ENCODE data around the gene DNAH8.

DNAH8 gene

DNA sequence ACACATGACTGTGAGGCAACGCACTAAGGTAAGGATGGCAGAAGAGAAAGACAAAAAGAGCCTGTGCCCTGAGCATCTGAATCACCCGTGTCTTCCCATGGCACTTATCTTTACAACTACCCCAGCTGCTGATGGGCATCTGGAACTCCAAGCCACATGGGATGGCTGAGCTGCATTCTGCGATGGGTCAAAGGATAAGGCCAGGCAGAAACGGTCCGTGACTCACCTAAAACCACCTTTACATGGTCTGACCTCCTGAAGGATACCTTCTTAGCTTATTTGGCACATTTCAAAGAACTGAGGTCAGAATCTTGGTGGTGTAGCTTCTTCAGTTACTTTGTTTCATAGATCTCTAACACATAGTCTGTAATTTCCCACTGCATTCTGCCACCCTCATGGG, 99.7 kb downstream of the DNAH8 start:
- in situ Hi-C loops (cut with HindIII; ENCODE audit: low pct_unique_long_range_greater_than_20kb, low sequenced_read_pairs): no loop called here
- no peak for DNase-seq (ENCODE audit: low read depth in 1 of 2, low spot score in 1 of 2)
- no peak for TF ChIP-seq JUND (IDR thresholded peaks at IDR 0.05; ENCODE audit: low read depth)

DNA sequence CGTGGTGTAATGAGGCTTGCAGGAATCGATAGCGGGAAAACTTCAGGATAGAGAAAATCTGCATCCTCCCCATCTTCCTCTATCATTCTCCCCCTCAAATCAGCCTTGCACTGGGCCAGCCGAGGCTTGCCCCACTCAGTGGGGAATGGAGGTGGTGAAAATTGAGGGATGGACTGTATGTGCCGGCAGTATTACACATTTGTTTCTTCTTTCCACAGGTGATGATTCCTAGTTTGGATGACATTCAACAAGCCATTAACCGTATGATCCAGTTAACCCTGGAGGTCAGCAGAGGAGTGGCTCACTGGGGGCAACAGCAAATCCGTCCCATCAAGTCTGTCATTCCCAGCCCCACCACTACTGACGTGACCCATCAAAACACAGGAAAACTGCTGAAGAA, 100.1 kb downstream of the DNAH8 start:
- no peak for DNase-seq (ENCODE audit: low read depth in 1 of 2, low spot score in 1 of 2)
- no peak for TF ChIP-seq JUND (IDR thresholded peaks at IDR 0.05; ENCODE audit: low read depth)
- in situ Hi-C loops (cut with HindIII; ENCODE audit: low pct_unique_long_range_greater_than_20kb, low sequenced_read_pairs): no loop called here

DNA sequence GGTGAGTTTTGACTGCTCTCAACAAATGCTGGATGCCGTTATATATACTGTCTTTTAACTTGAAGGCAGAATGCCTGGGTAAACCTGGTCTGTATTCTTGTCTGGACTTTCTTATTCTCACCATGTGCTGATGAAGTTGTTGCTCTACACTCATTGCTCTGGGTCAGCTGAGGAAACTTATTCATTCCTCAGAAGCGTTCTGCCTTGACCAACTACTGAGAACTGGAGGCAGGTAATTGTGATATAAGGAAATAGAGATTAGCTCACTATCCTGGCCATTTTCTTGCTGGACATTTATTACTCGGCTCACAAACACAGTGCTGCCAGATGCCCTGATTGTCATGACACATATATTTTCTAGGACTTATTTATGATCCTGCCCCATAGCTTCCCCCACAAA, 103.6 kb downstream of the DNAH8 start:
- no peak for TF ChIP-seq JUND (IDR thresholded peaks at IDR 0.05; ENCODE audit: low read depth)
- in situ Hi-C loops (cut with HindIII; ENCODE audit: low pct_unique_long_range_greater_than_20kb, low sequenced_read_pairs): no loop called here
- no peak for DNase-seq (ENCODE audit: low read depth in 1 of 2, low spot score in 1 of 2)

DNA sequence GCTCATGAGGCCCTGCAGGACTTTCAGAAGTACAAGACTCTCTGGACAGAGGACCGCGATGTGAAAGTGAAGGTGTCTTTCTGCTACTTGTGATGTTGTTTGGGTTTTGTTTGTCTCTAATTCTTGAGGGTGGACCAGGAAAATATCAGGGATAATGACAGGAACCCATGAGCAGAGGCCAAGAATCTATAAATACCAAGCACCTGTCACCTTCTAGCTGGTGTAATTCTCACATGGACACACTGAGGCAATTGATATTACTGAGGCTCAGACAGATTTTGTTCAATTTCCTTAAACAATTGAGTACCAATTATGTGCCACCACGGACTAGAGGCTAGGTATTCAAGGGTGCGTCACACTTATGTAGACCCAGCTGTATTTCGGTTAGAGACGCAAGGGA, 107.9 kb downstream of the DNAH8 start:
- DNase-seq (ENCODE audit: low read depth in 1 of 2, low spot score in 1 of 2): no peak
- in situ Hi-C loops (cut with HindIII; ENCODE audit: low pct_unique_long_range_greater_than_20kb, low sequenced_read_pairs): no loop called here
- no peak for TF ChIP-seq JUND (IDR thresholded peaks at IDR 0.05; ENCODE audit: low read depth)

DNA sequence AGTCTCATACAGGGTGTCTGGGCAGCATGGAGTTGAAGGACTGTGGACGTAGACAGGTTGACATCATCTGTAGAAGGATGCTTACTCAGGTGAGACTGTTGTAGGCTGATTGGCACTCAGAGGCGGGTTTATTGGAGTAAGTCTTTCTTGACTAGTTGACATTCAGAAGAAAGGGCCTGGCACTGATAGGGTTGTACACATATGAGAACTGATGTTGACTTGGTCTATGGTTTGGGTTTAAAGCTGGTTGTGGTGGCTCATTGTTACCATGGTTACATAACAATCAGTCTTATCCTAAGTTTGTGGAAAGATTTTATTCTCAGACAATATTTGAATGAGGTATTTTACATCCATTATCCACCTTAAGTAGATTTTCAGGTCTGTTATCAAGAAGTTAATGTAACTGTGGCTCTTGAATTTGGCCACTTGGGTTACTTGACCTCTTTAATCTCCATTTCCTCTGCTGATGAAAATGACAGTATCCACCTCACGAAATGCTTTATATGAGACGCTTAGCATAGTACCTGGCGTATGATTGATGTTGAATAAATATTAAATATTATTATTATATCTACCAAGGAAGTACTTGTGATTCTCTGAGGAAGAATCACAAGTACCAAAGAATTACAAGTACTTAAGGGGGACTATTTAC, 109.3 kb downstream of the DNAH8 start:
- in situ Hi-C loops (cut with HindIII; ENCODE audit: low pct_unique_long_range_greater_than_20kb, low sequenced_read_pairs): no loop called here
- no peak for DNase-seq (ENCODE audit: low read depth in 1 of 2, low spot score in 1 of 2)
- TF ChIP-seq JUND (IDR thresholded peaks at IDR 0.05; ENCODE audit: low read depth): no peak

DNA sequence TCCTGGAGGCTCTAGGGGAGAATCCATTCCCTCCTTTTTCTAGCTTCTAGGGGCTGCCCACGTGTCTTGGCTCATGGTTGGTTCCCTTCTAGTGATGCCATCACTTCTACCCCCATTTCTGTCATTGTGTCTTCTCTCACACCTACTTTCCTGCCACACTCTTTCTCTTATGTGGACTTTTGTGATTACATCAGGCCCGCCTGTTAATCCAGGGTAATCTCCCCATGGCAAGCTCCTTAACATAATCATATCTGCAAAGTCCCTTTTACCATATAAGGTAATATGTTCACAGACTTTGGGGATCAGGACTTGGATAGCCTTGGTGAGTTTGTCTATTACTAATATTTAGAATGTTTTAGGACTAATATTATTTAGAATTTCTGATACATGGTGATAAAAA, 111.9 kb downstream of the DNAH8 start:
- DNase-seq (ENCODE audit: low read depth in 1 of 2, low spot score in 1 of 2): no peak
- in situ Hi-C loops (cut with HindIII; ENCODE audit: low pct_unique_long_range_greater_than_20kb, low sequenced_read_pairs): no loop called here
- no peak for TF ChIP-seq JUND (IDR thresholded peaks at IDR 0.05; ENCODE audit: low read depth)

DNA sequence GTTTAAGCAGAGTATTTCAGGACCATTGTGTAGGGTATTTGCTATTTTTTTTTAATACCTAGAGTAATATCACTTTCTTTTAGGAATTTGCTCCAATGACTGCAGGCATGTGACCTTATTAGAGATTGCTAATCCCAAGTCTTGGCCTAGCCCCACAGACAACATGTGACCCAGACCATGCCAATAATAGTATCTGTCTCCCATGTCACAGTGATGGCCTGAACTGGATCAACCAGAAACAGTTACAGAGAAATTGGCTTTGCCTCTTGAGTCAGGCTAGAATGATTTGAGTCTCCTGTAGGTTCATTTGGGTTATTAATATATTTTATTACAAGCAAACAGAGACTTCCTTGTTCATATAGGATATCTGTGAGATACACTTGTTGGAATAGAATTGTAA, 116.8 kb downstream of the DNAH8 start:
- TF ChIP-seq JUND (IDR thresholded peaks at IDR 0.05; ENCODE audit: low read depth): no peak
- in situ Hi-C loops (cut with HindIII; ENCODE audit: low pct_unique_long_range_greater_than_20kb, low sequenced_read_pairs): no loop called here
- DNase-seq (ENCODE audit: low read depth in 1 of 2, low spot score in 1 of 2): no peak

DNA sequence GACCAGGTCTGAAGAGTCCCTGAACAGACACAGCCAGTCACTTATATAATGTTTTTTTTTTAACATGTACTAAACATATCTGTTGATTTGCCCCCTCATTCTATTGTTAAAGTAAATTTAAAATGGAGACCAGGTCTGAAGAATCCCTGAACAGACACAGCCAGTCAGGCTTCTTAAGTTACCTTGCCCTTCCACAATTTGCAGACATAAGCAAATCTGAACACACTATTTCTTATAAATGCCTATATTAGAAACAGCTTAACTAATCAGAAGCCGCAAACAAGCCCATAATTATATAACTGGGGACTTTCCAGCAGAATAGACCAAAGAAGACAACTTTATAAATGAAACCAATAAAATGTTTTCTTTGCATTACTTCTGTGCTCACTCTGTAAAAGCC, 118.2 kb downstream of the DNAH8 start:
- DNase-seq (ENCODE audit: low read depth in 1 of 2, low spot score in 1 of 2): no peak
- in situ Hi-C loops (cut with HindIII; ENCODE audit: low pct_unique_long_range_greater_than_20kb, low sequenced_read_pairs): no loop called here
- no peak for TF ChIP-seq JUND (IDR thresholded peaks at IDR 0.05; ENCODE audit: low read depth)

DNA sequence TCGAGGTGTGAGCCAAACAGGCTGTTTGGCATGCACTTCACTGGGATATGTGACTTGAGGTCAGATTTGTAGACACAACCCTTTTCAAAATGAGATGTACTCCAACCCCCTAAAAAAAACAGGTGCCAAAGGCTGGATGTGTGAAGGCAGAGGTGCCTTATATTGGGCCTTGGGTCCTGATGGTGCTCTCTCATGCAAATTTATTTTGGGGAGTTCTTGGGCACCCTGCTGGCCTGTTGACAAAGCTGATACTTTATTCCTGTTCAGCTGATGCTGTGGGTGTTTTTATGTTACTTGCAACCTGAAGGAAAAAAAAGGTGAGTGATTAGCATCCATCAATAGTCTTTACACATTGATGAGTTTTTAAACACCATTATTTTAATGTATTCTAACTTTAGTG, 121.5 kb downstream of the DNAH8 start:
- DNase-seq (ENCODE audit: low read depth in 1 of 2, low spot score in 1 of 2): no peak

DNA sequence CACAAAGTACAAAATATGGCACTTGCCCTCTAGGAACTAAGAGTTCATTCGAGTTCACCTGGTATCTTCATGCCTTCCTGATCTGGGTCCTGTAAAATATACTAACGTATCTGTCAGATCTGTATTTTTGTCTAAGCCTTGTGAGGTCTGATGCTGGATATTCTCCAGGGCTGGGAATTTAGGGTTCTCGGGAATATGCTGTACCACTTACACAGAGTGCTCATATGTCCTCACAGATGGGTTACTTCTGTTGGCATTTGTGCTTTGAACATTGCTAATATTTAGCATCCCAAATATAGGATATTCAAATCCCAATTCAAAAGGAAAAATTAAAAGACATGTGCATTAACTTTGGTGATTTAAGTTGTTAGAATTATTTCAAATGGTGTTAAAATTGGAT, 122.0 kb downstream of the DNAH8 start:
- no peak for TF ChIP-seq JUND (IDR thresholded peaks at IDR 0.05; ENCODE audit: low read depth)
- no peak for DNase-seq (ENCODE audit: low read depth in 1 of 2, low spot score in 1 of 2)
- in situ Hi-C loops (cut with HindIII; ENCODE audit: low pct_unique_long_range_greater_than_20kb, low sequenced_read_pairs): no loop called here

More for the DNA sequence above, 121.5 kb downstream of the DNAH8 start:
- no peak for TF ChIP-seq JUND (IDR thresholded peaks at IDR 0.05; ENCODE audit: low read depth)
- in situ Hi-C loops (cut with HindIII; ENCODE audit: low pct_unique_long_range_greater_than_20kb, low sequenced_read_pairs): no loop called here

DNA sequence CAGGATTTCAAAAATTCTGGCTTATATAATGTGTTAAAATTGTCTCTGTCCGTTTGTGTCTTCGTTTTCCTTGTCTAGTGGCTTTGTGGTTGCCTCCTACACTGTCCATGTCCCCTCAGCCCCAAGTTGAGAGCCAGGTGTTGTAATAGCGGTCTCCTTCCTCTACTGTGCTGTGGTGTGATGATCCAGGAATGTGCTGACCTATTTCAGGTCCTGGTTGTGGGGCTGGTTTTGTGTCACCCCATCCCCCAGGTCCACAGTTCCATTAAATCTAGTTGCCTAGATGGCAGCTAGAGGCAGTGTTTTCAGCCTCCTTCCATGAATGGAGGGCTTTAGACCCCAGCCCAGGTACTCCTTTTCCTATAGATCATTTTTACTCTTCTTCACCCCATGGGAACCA, 128.7 kb downstream of the DNAH8 start:
- no peak for DNase-seq (ENCODE audit: low read depth in 1 of 2, low spot score in 1 of 2)
- in situ Hi-C loops (cut with HindIII; ENCODE audit: low pct_unique_long_range_greater_than_20kb, low sequenced_read_pairs): no loop called here
- no peak for TF ChIP-seq JUND (IDR thresholded peaks at IDR 0.05; ENCODE audit: low read depth)

DNA sequence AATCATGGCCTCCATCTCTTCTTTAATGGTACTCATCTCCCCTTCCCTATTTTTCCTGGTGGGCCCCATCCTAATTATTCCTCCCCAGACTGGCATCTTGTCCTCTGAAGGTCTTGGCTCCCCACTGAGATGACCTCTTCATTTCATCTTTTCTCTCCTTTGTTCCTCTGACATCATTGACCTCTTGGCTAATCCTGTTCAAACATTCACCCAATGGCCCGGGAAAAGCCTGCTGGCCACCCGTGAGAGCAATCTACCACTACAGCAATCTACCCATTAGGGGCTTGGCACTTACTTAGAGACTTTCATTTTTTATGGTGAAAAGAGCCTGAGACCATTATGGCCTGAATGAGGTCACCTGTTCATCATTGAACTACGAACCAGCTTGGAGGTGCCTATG, 130.8 kb downstream of the DNAH8 start:
- in situ Hi-C loops (cut with HindIII; ENCODE audit: low pct_unique_long_range_greater_than_20kb, low sequenced_read_pairs): no loop called here
- TF ChIP-seq JUND (IDR thresholded peaks at IDR 0.05; ENCODE audit: low read depth): no peak
- DNase-seq (ENCODE audit: low read depth in 1 of 2, low spot score in 1 of 2): no peak

DNA sequence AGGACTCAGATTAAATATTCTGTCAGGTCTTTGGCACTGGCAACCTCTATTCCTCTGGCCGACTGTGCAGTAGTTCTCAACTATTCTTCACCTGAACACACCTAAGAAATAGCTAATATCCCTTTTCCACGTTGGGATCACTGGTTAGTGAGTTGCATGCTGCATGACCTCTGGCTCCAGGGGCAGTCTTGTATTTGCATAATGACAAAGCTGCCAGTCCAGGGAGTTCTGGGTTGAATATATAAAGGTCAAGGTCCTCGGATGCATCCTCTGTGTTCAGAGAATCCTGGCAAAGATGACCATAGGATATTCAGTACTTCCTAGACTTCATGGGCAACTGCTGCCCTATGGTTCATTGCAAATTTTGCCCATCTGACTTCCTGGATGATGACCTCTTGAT, 131.2 kb downstream of the DNAH8 start:
- DNase-seq (ENCODE audit: low read depth in 1 of 2, low spot score in 1 of 2): no peak
- TF ChIP-seq JUND (IDR thresholded peaks at IDR 0.05; ENCODE audit: low read depth): no peak
- in situ Hi-C loops (cut with HindIII; ENCODE audit: low pct_unique_long_range_greater_than_20kb, low sequenced_read_pairs): no loop called here

DNA sequence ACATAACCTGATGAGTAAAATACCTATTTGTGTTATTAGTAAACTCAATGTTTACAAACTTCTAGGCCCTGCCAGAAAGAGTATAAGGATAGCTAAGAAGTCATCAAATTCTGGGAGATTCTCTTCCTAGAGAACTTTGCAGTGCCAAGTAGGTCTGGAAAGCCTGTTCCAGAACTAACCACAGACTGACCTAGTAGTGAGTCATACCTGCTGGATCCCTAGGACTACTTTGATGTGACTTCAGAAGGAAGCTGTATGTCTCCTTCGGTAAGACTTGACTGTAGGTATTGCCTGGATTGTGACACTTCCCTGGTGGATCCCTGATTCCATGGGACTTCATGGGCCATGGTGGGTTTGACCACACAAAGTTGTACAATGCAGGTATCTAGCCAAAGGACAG, 131.7 kb downstream of the DNAH8 start:
- DNase-seq (ENCODE audit: low read depth in 1 of 2, low spot score in 1 of 2): no peak
- no peak for TF ChIP-seq JUND (IDR thresholded peaks at IDR 0.05; ENCODE audit: low read depth)
- in situ Hi-C loops (cut with HindIII; ENCODE audit: low pct_unique_long_range_greater_than_20kb, low sequenced_read_pairs): no loop called here
